ENCODE results near the gene MAG. TPM values are rescaled to one million over a fixed set of nuclear protein-coding genes. Genes with fewer than 3 reads are reported as not detected.

The MAG gene
- total and polyA plus RNA-seq, 9 of the 15 experiments (the other 6 are each of a cell fraction or from before 2014, with no cell fraction given) = 0.11 to 10.0 (median 1.6) TPM

GRCh38 chr19:35261356-35262100 is 30.4 kb upstream of the MAG start:
- no TSS peak for BruUV-seq (replicated peaks)
- DNase-seq (ENCODE audit: extremely low read depth in 1 of 4, low spot score in 3 of 4) (no peak), ATAC-seq (no peak), FAIRE-seq (no peak)
- peaks cover 92% of the 10 kb centered on the region for H3K36me3 ChIP-seq (ENCODE audit: control insufficient read depth, insufficient read depth, low read length)
- no peaks in the 10 kb centered on the region for H3K9me3 ChIP-seq (replicated peaks; ENCODE audit: control insufficient read depth, insufficient read depth, low read depth, low read length)
- WGBS (ENCODE audit: insufficient coverage, low coverage, missing lambda C conversion rate) = 81% methylated on average over 12 of the region's 12 CpGs
- no peak overlapping the region for H2AFZ ChIP-seq (ENCODE audit: low read depth, low read length)
- H3K4me3 ChIP-seq = no peak overlapping the region
- TF ChIP-seq POLR2AphosphoS2 (IDR thresholded peaks at IDR 0.05; ENCODE audit: low read length) (peak; percentile 23; the same call in 1 of the 2 replicates), ZNF778 (CRISPR knock-in tag; IDR thresholded peaks at IDR 0.05) (no peak), ZKSCAN1 (IDR thresholded peaks at IDR 0.05; ENCODE audit: low read depth, low read length) (no peak)
- H4K20me1 ChIP-seq (replicated peaks; ENCODE audit: control insufficient read depth, insufficient read depth, low read length) = no peaks in the 10 kb centered on the region
- no peak overlapping the region for H3K27ac ChIP-seq (ENCODE audit: extremely low read depth, low read depth, low read length)
- no peak overlapping the region; a peak in 1 of 4 replicates for H3K9ac ChIP-seq (ENCODE audit: insufficient read depth in 1 of 2, low read depth in 2 of 2, low read length in 2 of 2)
- H3K27me3 ChIP-seq (ENCODE audit: control insufficient read depth in 2 of 2, insufficient read depth in 2 of 2, low read length in 2 of 2) = no peaks in the 10 kb centered on the region
- intact Hi-C loops (cut with micrococcal nuclease) = no loop called here
- in situ Hi-C loops (cut with MboI) = no loop called here
- peaks cover 3% of the 10 kb centered on the region; the same call in 2 of the 3 replicates for H3K79me2 ChIP-seq (ENCODE audit: control insufficient read depth, insufficient read depth, low read length)
- H3K9me1 ChIP-seq (ENCODE audit: control insufficient read depth, insufficient read depth, low read length) = no peaks in the 10 kb centered on the region
- CTCF ChIA-PET (ENCODE audit: low intra/inter-chr PET ratio) = no interaction called here
- H3K4me2 ChIP-seq (ENCODE audit: insufficient read depth, low read length) = no peak overlapping the region
- POLR2A ChIA-PET = interaction anchor here (0.9 to 1.4 kb wide), 2 partner anchors 9 to 118 kb away, joined by 3 read pairs; no protein-coding TSS in a partner anchor
- peaks cover 2 to 29% of the 10 kb centered on the region in 2 experiments; a peak in 4 of 5 replicates for H3K4me1 ChIP-seq (replicated peaks in 1 of 2; ENCODE audit: control insufficient read depth in 2 of 2, insufficient read depth in 2 of 2, low read length in 2 of 2)

- Histone ChIP-seq H2AFZ (ENCODE audit: low read depth, low read length) (no peak overlapping the region), H3K4me1 (replicated peaks in 1 of 2; ENCODE audit: control insufficient read depth in 2 of 2, insufficient read depth in 2 of 2, low read length in 2 of 2) (peaks cover 8 to 33% of the 10 kb centered on the region in 2 experiments; a peak in 4 of 5 replicates), H3K4me3 (no peak overlapping the region), H3K36me3 (ENCODE audit: control insufficient read depth, insufficient read depth, low read length) (peaks cover 94% of the 10 kb centered on the region), H3K4me2 (ENCODE audit: insufficient read depth, low read length) (no peak overlapping the region), H4K20me1 (replicated peaks; ENCODE audit: control insufficient read depth, insufficient read depth, low read length) (no peaks in the 10 kb centered on the region), H3K27me3 (ENCODE audit: control insufficient read depth in 2 of 2, insufficient read depth in 2 of 2, low read length in 2 of 2) (no peaks in the 10 kb centered on the region), H3K27ac (ENCODE audit: extremely low read depth, low read depth, low read length) (no peak overlapping the region), H3K9me1 (ENCODE audit: control insufficient read depth, insufficient read depth, low read length) (no peaks in the 10 kb centered on the region), H3K9me3 (replicated peaks; ENCODE audit: control insufficient read depth, insufficient read depth, low read depth, low read length) (no peaks in the 10 kb centered on the region), H3K79me2 (ENCODE audit: control insufficient read depth, insufficient read depth, low read length) (peaks cover 10% of the 10 kb centered on the region), H3K9ac (ENCODE audit: insufficient read depth in 1 of 2, low read depth in 2 of 2, low read length in 2 of 2) (peak overlapping the region in 1 of 2 experiments; percentile 54; a peak in 2 of 4 replicates)
- ATAC-seq (no peak), DNase-seq (ENCODE audit: extremely low read depth in 1 of 4, low spot score in 3 of 4) (no peak), FAIRE-seq (no peak)
- no TSS peak for BruUV-seq (replicated peaks)
- ChIA-PET POLR2A (interaction anchor here (0.6 to 0.9 kb wide), 2 partner anchors 114 to 119 kb away, joined by 3 read pairs; no protein-coding TSS in a partner anchor), CTCF (ENCODE audit: low intra/inter-chr PET ratio) (no interaction called here)
- in situ Hi-C loops (cut with MboI) (no loop called here), intact Hi-C loops (cut with micrococcal nuclease) (no loop called here)
- 89% methylated on average over 16 of the region's 17 CpGs for WGBS (ENCODE audit: insufficient coverage, low coverage, missing lambda C conversion rate)
- TF ChIP-seq ZNF449 (CRISPR knock-in tag; IDR thresholded peaks at IDR 0.05) (no peak), RBM22 (IDR thresholded peaks at IDR 0.05; ENCODE audit: low read depth, low read length, poor library complexity, severe bottlenecking) (peak; percentile 43), POLR2AphosphoS2 (IDR thresholded peaks at IDR 0.05; ENCODE audit: low read length) (0 out of 2 replicates have a peak, but pooled peaks have one; percentile 26), POLR2A (conservative IDR thresholded peaks at IDR 0.05) (peak; percentile 45; the same call in 1 of the 2 replicates), POLR2G (IDR thresholded peaks at IDR 0.05; ENCODE audit: low read depth, low read length) (peak; percentile 69), ETV1 (tag; conservative IDR thresholded peaks at IDR 0.05; ENCODE audit: low read depth) (no peak), RBFOX2 (IDR thresholded peaks at IDR 0.05; ENCODE audit: low read depth, low read length) (peak; percentile 58)
- TF ChIP-seq, protein P1, sequence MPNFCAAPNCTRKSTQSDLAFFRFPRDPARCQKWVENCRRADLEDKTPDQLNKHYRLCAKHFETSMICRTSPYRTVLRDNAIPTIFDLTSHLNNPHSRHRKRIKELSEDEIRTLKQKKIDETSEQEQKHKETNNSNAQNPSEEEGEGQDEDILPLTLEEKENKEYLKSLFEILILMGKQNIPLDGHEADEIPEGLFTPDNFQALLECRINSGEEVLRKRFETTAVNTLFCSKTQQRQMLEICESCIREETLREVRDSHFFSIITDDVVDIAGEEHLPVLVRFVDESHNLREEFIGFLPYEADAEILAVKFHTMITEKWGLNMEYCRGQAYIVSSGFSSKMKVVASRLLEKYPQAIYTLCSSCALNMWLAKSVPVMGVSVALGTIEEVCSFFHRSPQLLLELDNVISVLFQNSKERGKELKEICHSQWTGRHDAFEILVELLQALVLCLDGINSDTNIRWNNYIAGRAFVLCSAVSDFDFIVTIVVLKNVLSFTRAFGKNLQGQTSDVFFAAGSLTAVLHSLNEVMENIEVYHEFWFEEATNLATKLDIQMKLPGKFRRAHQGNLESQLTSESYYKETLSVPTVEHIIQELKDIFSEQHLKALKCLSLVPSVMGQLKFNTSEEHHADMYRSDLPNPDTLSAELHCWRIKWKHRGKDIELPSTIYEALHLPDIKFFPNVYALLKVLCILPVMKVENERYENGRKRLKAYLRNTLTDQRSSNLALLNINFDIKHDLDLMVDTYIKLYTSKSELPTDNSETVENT (CRISPR knock-in tag; IDR thresholded peaks at IDR 0.05) = no peak
Measured at GRCh38 chr19:35262101-35262761, 29.7 kb upstream of the MAG start.

Data from K562 (cell line).